Heart right ventricle (tissue), 16 donors: Measurements from ENCODE around the gene EXOC2. TPM values are rescaled to one million over a fixed set of nuclear protein-coding genes. Genes with fewer than 3 reads are reported as not detected.

Source experiments
- ATAC-seq, 8 donors: fragments of 200-7000 bp; cut with Tn5 transposase; one replicate each; pipeline ENCODE4 v1.9.1; 2020; ENCODE audit warnings: mild to moderate bottlenecking in 8 of 8, moderate library complexity in 8 of 8, moderate number of reproducible peaks in 1 of 8
- DNase-seq, 2 donors: peaks; one replicate each; pipeline ENCODE4 v3.0.0-alpha.2; 2020
- H3K27ac ChIP-seq, 10 donors: fragments of 200-600 bp; sonication (generic) in 2 of 10; one replicate each; pipeline versions ENCODE4 v1.5.0 to v1.8.0; 2020 to 2022; ENCODE audit warnings: mild to moderate bottlenecking in 3 of 10
- H3K27me3 ChIP-seq, 7 donors: fragments of 200-600 bp; one replicate each; pipeline ENCODE4 v1.8.0; 2021 to 2022; ENCODE audit warnings: mild to moderate bottlenecking in 2 of 7
- H3K36me3 ChIP-seq, 9 donors: fragments of 200-600 bp; sonication (generic) in 1 of 9; one replicate each; pipeline versions ENCODE4 v1.5.0 to v1.8.0; 2020 to 2022; ENCODE audit warnings: mild to moderate bottlenecking in 2 of 9
- H3K4me1 ChIP-seq, 9 donors: fragments of 200-600 bp; sonication (generic) in 1 of 9; one replicate each; pipeline versions ENCODE4 v1.5.0 to v1.8.0; 2020 to 2022; ENCODE audit warnings: mild to moderate bottlenecking in 4 of 9
- H3K4me3 ChIP-seq, 10 donors: fragments of 200-600 bp; sonication (generic) in 2 of 10; one replicate each; pipeline versions ENCODE4 v1.5.0 to v1.8.0; 2020 to 2022; ENCODE audit warnings: mild to moderate bottlenecking in 7 of 10, moderate library complexity in 2 of 10
- H3K9me3 ChIP-seq, 11 donors: fragments of 200-600 bp in 10 of 11; sonication (generic) in 2 of 11; one replicate each; pipeline versions ENCODE4 v1.5.0 to v1.8.0; 2013 to 2022; ENCODE audit warnings: mild to moderate bottlenecking in 2 of 11, control low read depth in 1 of 11, moderate library complexity in 1 of 11
- WGBS, 2 donors: extraction: QIAGEN DNeasy Blood & Tissue Kit; methylation state at CpG; one replicate each; pipeline ENCODE4 v1.1.7; 2013; ENCODE audit warnings: inconsistent platforms in 1 of 2; 5-methylcytosine and 5-hydroxymethylcytosine counted together
- intact Hi-C, 10 donors: fragments of 100-400 bp; cut with DNase I; formaldehyde crosslinking; loops; one replicate each; pipeline versions ENCODE4 v1.11.1 to v1.14.2; 2022
- polyA plus RNA-seq, 2 donors: library from polyadenylated mRNA; stranded (reverse); fragments of 200-250 nt; gene quantifications; one replicate each; pipeline ENCODE4 v1.2.3, GENCODE V29; 2013
- total RNA-seq, 10 donors: library from RNA; stranded (reverse); fragmentation: NEBNext Ultra II Directional in 3 of 10; extraction: Animal tissue kit (Norgen Biotek cat#: 25700) in 3 of 10; gene quantifications; one replicate each; pipeline versions ENCODE4 v1.2.1 to v1.2.4, GENCODE V29; 2021 to 2023
- TF ChIP-seq, protein P1 (sequence below), 9 donors: fragments of 200-600 bp; sonication (generic) in 2 of 9; IDR thresholded peaks; one replicate each; pipeline versions ENCODE4 v1.5.0 to v1.8.0; 2021 to 2022; ENCODE audit warnings: antibody characterized with exemption in 9 of 9, mild to moderate bottlenecking in 5 of 9, moderate library complexity in 1 of 9
- donor health status: Arrhythmogenic right ventricular cardiomyopathy.
- donor health status: ischemic (EF 13 %, LVEDD 7.1; RV severe dilation, severe dysfunction).
- donor health status: healthy with polysubstance abuse.
- donor health status: DM: no; HTN: yes; CAD: no.
- donor health status: DM: no; HTN: no; CAD: no.
- donor health status: ischemic (EF 25% LVEDD 6.9; RV normal size, moderate dysfunction).
- donor health status: ischemic (EF 25% LVEDD 5.7; RV mildly dilated, moderate dysfunction).
- donor health status: healthy.
- donor health status: DM: yes; HTN: yes; CAD: no.
- donor health status: Ischemic cardiomyopathy.
- donor health status: ischemic (EF 35%, LVEDD 5.7; RV mildly dilated, moderate dysfunction).
- donor health status: nonischemic (EF 11% LVEDD 7.7; RV severe dilation, severe dysfunction).
- donor health status: DM: yes; HTN: yes; CAD: no.
- donor health status: PGD.
- donor health status: ischemic (EF 29% LVEDD 5.4; RV normal size, mild dysfunction).
- donor health status: nonischemic (EF 23%, LVEDD 6.1; RV moderate dilation, normal function).

The EXOC2 gene
- total and polyA plus RNA-seq, 12 donors = 4.0 to 18.4 (median 12.9) TPM

GRCh38 chr6:571892-572291 lies 121.0 kb downstream of the EXOC2 start:
- Histone ChIP-seq H3K4me1 (no peaks in the 10 kb centered on the region), H3K36me3 (peaks cover 0 to 73% (median 18%) of the 10 kb centered on the region in 9 donors), H3K27ac (no peak overlapping the region), H3K27me3 (no peaks in the 10 kb centered on the region), H3K9me3 (no peaks in the 10 kb centered on the region), H3K4me3 (no peak overlapping the region)
- TF ChIP-seq, protein P1, sequence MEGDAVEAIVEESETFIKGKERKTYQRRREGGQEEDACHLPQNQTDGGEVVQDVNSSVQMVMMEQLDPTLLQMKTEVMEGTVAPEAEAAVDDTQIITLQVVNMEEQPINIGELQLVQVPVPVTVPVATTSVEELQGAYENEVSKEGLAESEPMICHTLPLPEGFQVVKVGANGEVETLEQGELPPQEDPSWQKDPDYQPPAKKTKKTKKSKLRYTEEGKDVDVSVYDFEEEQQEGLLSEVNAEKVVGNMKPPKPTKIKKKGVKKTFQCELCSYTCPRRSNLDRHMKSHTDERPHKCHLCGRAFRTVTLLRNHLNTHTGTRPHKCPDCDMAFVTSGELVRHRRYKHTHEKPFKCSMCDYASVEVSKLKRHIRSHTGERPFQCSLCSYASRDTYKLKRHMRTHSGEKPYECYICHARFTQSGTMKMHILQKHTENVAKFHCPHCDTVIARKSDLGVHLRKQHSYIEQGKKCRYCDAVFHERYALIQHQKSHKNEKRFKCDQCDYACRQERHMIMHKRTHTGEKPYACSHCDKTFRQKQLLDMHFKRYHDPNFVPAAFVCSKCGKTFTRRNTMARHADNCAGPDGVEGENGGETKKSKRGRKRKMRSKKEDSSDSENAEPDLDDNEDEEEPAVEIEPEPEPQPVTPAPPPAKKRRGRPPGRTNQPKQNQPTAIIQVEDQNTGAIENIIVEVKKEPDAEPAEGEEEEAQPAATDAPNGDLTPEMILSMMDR (IDR thresholded peaks at IDR 0.05) = no peak
- ATAC-seq = no peak
- no peak for DNase-seq
- intact Hi-C loops = no loop called here
- 93 to 95% methylated on average over 6 of the region's 6 CpGs for WGBS, 2 donors

- intact Hi-C loops = no loop called here
- H3K9me3 ChIP-seq = no peaks in the 10 kb centered on the region
- no peak for ATAC-seq
- TF ChIP-seq, protein P1 (IDR thresholded peaks at IDR 0.05) = no peak
- H3K4me3 ChIP-seq = no peak overlapping the region
- no peaks in the 10 kb centered on the region for H3K27me3 ChIP-seq
- 91 to 95% methylated on average over 5 of the region's 5 CpGs for WGBS, 2 donors
- H3K36me3 ChIP-seq = peaks cover 0 to 69% (median 14%) of the 10 kb centered on the region in 9 donors
- no peak for DNase-seq
- no peak overlapping the region for H3K27ac ChIP-seq
- no peaks in the 10 kb centered on the region for H3K4me1 ChIP-seq
Measured at GRCh38 chr6:570825-571224, 122.1 kb downstream of the EXOC2 start.

DNA sequence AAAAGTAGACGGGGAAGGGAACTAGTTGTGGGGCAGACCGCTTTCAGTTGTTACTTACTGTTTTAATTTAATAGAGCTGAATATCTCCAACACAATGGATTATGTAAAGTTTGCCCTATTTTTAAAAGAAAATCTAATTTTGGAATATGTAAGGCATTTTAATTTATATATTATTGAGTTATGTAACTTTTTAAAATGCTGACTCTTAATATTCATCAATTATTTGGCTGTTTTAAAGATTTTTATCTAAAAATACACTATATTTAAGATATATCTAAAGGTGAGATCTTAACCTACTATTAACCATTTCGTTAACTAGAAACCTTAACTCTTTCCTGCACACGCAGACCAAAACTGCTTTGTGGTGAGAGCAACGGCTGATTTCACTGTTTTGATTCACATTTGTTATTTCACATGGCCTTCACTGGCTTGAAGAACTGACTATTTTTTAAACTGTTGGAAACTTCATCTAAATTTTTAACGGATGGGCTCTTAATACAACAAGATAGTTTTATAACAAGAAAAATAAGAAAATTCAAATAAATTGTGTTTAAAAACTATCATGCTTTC lies 123.9 kb downstream of the EXOC2 start:
- intact Hi-C loops = no loop called here
- no peaks in the 10 kb centered on the region for H3K27me3 ChIP-seq
- H3K4me1 ChIP-seq = no peaks in the 10 kb centered on the region
- H3K36me3 ChIP-seq = peaks cover 0 to 72% (median 22%) of the 10 kb centered on the region in 9 donors
- DNase-seq (no peak), ATAC-seq (no peak)
- 93 to 94% methylated on average over 6 of the region's 6 CpGs for WGBS, 2 donors
- H3K9me3 ChIP-seq = no peaks in the 10 kb centered on the region
- no peak overlapping the region for H3K4me3 ChIP-seq
- TF ChIP-seq, protein P1 (IDR thresholded peaks at IDR 0.05) = no peak
- no peak overlapping the region for H3K27ac ChIP-seq

- TF ChIP-seq, protein P1 (IDR thresholded peaks at IDR 0.05) = no peak
- Histone ChIP-seq H3K4me1 (no peaks in the 10 kb centered on the region), H3K9me3 (no peaks in the 10 kb centered on the region), H3K27ac (no peak overlapping the region), H3K27me3 (no peaks in the 10 kb centered on the region), H3K4me3 (no peak overlapping the region), H3K36me3 (peaks cover 0 to 81% (median 22%) of the 10 kb centered on the region in 9 donors)
- DNase-seq (no peak), ATAC-seq (no peak)
- 87% methylated on average over 9 of the region's 9 CpGs for WGBS, 2 donors
- intact Hi-C loops = no loop called here
Measured at GRCh38 chr6:568085-568484, 124.9 kb downstream of the EXOC2 start.
